Measurements from ENCODE around the gene GNB1L. TPM values are rescaled to one million over a fixed set of nuclear protein-coding genes. Genes with fewer than 3 reads are reported as not detected.

Gene GNB1L
- total RNA-seq, 1 donor from 2014 or later, result 3.0 TPM

- H3K4me1 Mint-ChIP-seq, result no peaks in the 10 kb centered on the region
- no peak for TF ChIP-seq CTCF (IDR thresholded peaks at IDR 0.05)
- TF ChIP-seq EZH2 (IDR thresholded peaks at IDR 0.05), result no peak
- TF ChIP-seq EZH2phosphoT487 (IDR thresholded peaks at IDR 0.05), result no peak
- Histone ChIP-seq H3K27me3 (peaks cover 6% of the 10 kb centered on the region), H3K4me3 (no peak overlapping the region), H3K4me1 (peaks cover 1% of the 10 kb centered on the region), H4K20me1 (ENCODE audit: low read depth) (no peaks in the 10 kb centered on the region), H3F3A (ENCODE audit: low read depth) (no peaks in the 10 kb centered on the region), H3K79me2 (ENCODE audit: low read depth) (no peaks in the 10 kb centered on the region), H3K27ac (no peak overlapping the region), H3K4me2 (no peak overlapping the region), H3K9ac (no peak overlapping the region), H3K9me3 (ENCODE audit: low read depth) (no peaks in the 10 kb centered on the region), H2AFZ (replicated peaks) (no peak overlapping the region), H3K36me3 (no peaks in the 10 kb centered on the region)
- H3K36me3 Mint-ChIP-seq, result no peaks in the 10 kb centered on the region
- no peak for DNase-seq (ENCODE audit: low spot score)
- H3K27me3 Mint-ChIP-seq (ENCODE audit: insufficient read depth, low read depth), result peaks cover 6% of the 10 kb centered on the region
- no peaks in the 10 kb centered on the region for H3K9me3 Mint-ChIP-seq
- H3K27ac Mint-ChIP-seq, result no peak overlapping the region
- H3K4me3 Mint-ChIP-seq, result no peak overlapping the region
Observed at GRCh38 chr22:19743651-19744050, 111.0 kb downstream of the GNB1L start.

DNA sequence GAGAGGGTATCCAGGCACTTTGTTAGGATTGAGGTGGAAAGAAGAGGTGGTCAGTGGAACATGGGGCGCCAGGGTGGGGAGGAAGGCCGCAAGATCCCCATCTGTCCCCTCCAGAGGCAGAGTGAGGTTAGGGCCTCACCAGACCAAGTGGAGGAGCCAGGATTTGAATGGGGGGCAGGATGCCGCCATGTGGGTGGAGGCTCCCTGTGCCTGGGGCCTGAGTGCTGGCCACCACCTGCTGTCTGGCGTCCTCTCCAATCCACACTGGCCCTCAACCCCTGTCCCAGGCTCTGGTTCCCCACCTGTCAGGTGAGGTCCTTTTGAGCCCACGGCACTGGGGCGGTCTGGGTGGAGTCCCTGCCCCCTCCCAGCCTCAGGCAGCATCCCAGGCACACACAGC, 111.6 kb downstream of the GNB1L start:
- TF ChIP-seq EZH2 (IDR thresholded peaks at IDR 0.05) (no peak), EZH2phosphoT487 (IDR thresholded peaks at IDR 0.05) (no peak), CTCF (IDR thresholded peaks at IDR 0.05) (no peak)
- no peak overlapping the region for H3K4me3 Mint-ChIP-seq
- peaks cover under 1% of the 10 kb centered on the region for H3K27me3 Mint-ChIP-seq (ENCODE audit: insufficient read depth, low read depth)
- peaks cover 1% of the 10 kb centered on the region for H3K27me3 ChIP-seq
- H3K4me3 ChIP-seq, result no peak overlapping the region
- no peaks in the 10 kb centered on the region for H3K4me1 Mint-ChIP-seq
- no peaks in the 10 kb centered on the region for H4K20me1 ChIP-seq (ENCODE audit: low read depth)
- H3K79me2 ChIP-seq (ENCODE audit: low read depth), result no peaks in the 10 kb centered on the region
- H3K27ac Mint-ChIP-seq, result no peak overlapping the region
- no peaks in the 10 kb centered on the region for H3K36me3 ChIP-seq
- no peak overlapping the region for H3K4me2 ChIP-seq
- H3K36me3 Mint-ChIP-seq, result no peaks in the 10 kb centered on the region
- no peaks in the 10 kb centered on the region for H3K9me3 ChIP-seq (ENCODE audit: low read depth)
- no peaks in the 10 kb centered on the region for H3K9me3 Mint-ChIP-seq
- no peak overlapping the region for H3K27ac ChIP-seq
- no peaks in the 10 kb centered on the region for H3F3A ChIP-seq (ENCODE audit: low read depth)
- DNase-seq (ENCODE audit: low spot score), result no peak
- no peak overlapping the region for H3K9ac ChIP-seq
- peaks cover 7% of the 10 kb centered on the region for H3K4me1 ChIP-seq
- H2AFZ ChIP-seq (replicated peaks), result no peak overlapping the region

GRCh38 chr22:19742160-19743066, 112.3 kb downstream of the GNB1L start:
- Histone ChIP-seq H2AFZ (replicated peaks) (no peak overlapping the region), H3K4me1 (peaks cover 12% of the 10 kb centered on the region), H3K4me3 (no peak overlapping the region), H3F3A (ENCODE audit: low read depth) (no peaks in the 10 kb centered on the region), H3K27me3 (no peaks in the 10 kb centered on the region), H4K20me1 (ENCODE audit: low read depth) (no peaks in the 10 kb centered on the region), H3K79me2 (ENCODE audit: low read depth) (no peaks in the 10 kb centered on the region), H3K9me3 (ENCODE audit: low read depth) (no peaks in the 10 kb centered on the region), H3K4me2 (no peak overlapping the region), H3K36me3 (no peaks in the 10 kb centered on the region), H3K9ac (no peak overlapping the region), H3K27ac (no peak overlapping the region)
- TF ChIP-seq CTCF (IDR thresholded peaks at IDR 0.05), result no peak
- TF ChIP-seq EZH2 (IDR thresholded peaks at IDR 0.05), result no peak
- TF ChIP-seq EZH2phosphoT487 (IDR thresholded peaks at IDR 0.05), result no peak
- Mint-ChIP-seq H3K27me3 (ENCODE audit: insufficient read depth, low read depth) (no peaks in the 10 kb centered on the region), H3K9me3 (no peaks in the 10 kb centered on the region), H3K4me3 (no peak overlapping the region), H3K27ac (no peak overlapping the region), H3K4me1 (no peaks in the 10 kb centered on the region), H3K36me3 (no peaks in the 10 kb centered on the region)
- DNase-seq (ENCODE audit: low spot score), result no peak

All from neural progenitor cell (in vitro differentiated cells).